ENCODE measurements around the gene ODC1.

GRCh38 chr2:10447895-10448575, at the start of gene ODC1:
- no peak for TF ChIP-seq CTCF (IDR thresholded peaks at IDR 0.05; ENCODE audit: insufficient read depth, low read length, poor library complexity, severe bottlenecking)
- no peak for TF ChIP-seq EZH2phosphoT487 (conservative IDR thresholded peaks at IDR 0.05; ENCODE audit: low read length)

Measured in SU-DHL-6 (cell line).